GM12874 (cell line): ENCODE data around the gene EXOC6.

Experiments used
- CTCF ChIP-seq: IDR thresholded peaks from 2 replicates; pipeline ENCODE4 v1.5.1; 2011; ENCODE audit warnings: low read depth, mild to moderate bottlenecking, control low read depth, low read length, moderate library complexity; ENCODE audit not compliant: insufficient read depth

Gene EXOC6

GRCh38 chr10:92901819-92902251, 53.5 kb downstream of the EXOC6 start:
- TF ChIP-seq CTCF = no peak

GRCh38 chr10:92903633-92904032, 55.3 kb downstream of the EXOC6 start:
- no peak for TF ChIP-seq CTCF

- no peak for TF ChIP-seq CTCF
Measured at GRCh38 chr10:92907280-92907679, 59.0 kb downstream of the EXOC6 start.

GRCh38 chr10:92913973-92914372, 65.7 kb downstream of the EXOC6 start:
- no peak for TF ChIP-seq CTCF

- TF ChIP-seq CTCF = peak; percentile 79
Measured at GRCh38 chr10:92914478-92915325, 66.4 kb downstream of the EXOC6 start.

- no peak for TF ChIP-seq CTCF
Measured at GRCh38 chr10:92915892-92916291, 67.6 kb downstream of the EXOC6 start.

- TF ChIP-seq CTCF = no peak
Measured at GRCh38 chr10:92916433-92916832, 68.1 kb downstream of the EXOC6 start.
